Measurements from ENCODE around the gene LRRC71.

- TF ChIP-seq CTCF (IDR thresholded peaks at IDR 0.05) (no peak), POLR2AphosphoS5 (IDR thresholded peaks at IDR 0.05; ENCODE audit: insufficient read depth in 1 of 2, low read depth in 1 of 2) (no peak)
Measured at GRCh38 chr1:156947818-156948525, 27.5 kb downstream of the LRRC71 start.
